Epithelial cell of esophagus (primary cell): Measurements from ENCODE around the gene FGF3.
A peak's percentile ranks its signal among the peaks of the same experiment; 100 is the strongest.

ENCODE experiments used
- DNase-seq: peaks from one replicate; pipeline ENCODE4 v3.0.0; 2010; ENCODE audit warnings: low read depth
- H3K4me3 ChIP-seq: 2 replicates; pipeline ENCODE4 v1.5.1; 2011; ENCODE audit warnings: mild to moderate bottlenecking, low read length, control low read depth
- CTCF ChIP-seq: IDR thresholded peaks from 2 replicates; pipeline ENCODE4 v1.5.1; 2011; ENCODE audit warnings: low read depth, mild to moderate bottlenecking, low read length, control low read depth, inconsistent platforms; ENCODE audit not compliant: insufficient read depth; ENCODE audit errors: missing control alignments

FGF3 gene

GRCh38 chr11:69817265-69818230, 1.7 kb downstream of the FGF3 start:
- DNase-seq = peak; percentile 12
- no peak overlapping the region for H3K4me3 ChIP-seq
- no peak for TF ChIP-seq CTCF

- DNase-seq = no peak
- no peak for TF ChIP-seq CTCF
- no peak overlapping the region for H3K4me3 ChIP-seq
These were observed 2.5 kb downstream of the FGF3 start for GRCh38 chr11:69816671-69817070.

GRCh38 chr11:69815973-69816372, 3.2 kb downstream of the FGF3 start:
- DNase-seq = no peak
- no peak overlapping the region for H3K4me3 ChIP-seq
- no peak for TF ChIP-seq CTCF

GRCh38 chr11:69814902-69815301, 4.3 kb downstream of the FGF3 start:
- DNase-seq = no peak
- H3K4me3 ChIP-seq = no peak overlapping the region
- no peak for TF ChIP-seq CTCF

- no peak for TF ChIP-seq CTCF
- H3K4me3 ChIP-seq = no peak overlapping the region
- DNase-seq = no peak
These were observed 4.8 kb downstream of the FGF3 start for GRCh38 chr11:69814411-69814810.

- no peak for TF ChIP-seq CTCF
- H3K4me3 ChIP-seq = no peak overlapping the region
- DNase-seq = no peak
These were observed 5.4 kb downstream of the FGF3 start for GRCh38 chr11:69813839-69814238.

- H3K4me3 ChIP-seq = no peak overlapping the region
These were observed 6.3 kb downstream of the FGF3 start for GRCh38 chr11:69812946-69813345.

More at GRCh38 chr11:69812946-69813345, 6.3 kb downstream of the FGF3 start:
- TF ChIP-seq CTCF = no peak
- DNase-seq = no peak
